ENCODE measurements around the gene TOM1.

DNA sequence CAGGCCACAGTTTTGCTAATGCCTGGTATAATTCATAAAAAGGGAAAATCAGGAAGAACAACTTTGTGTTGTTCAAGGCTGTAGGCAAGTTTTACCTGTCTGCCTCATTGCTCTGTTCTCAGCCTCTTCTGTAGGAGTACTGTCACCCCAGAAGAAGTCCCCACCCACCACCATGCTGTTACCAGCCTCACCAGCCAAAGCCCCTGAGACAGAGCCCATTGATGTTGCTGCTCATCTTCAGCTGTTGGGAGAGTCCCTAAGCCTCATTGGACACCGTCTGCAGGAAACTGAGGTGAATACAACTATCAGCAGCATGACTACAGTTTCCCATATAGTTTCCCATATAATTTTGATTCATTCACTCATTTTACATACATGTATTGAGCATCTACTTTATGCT is 11.6 kb upstream of the TOM1 start:
- TF ChIP-seq, protein P1, sequence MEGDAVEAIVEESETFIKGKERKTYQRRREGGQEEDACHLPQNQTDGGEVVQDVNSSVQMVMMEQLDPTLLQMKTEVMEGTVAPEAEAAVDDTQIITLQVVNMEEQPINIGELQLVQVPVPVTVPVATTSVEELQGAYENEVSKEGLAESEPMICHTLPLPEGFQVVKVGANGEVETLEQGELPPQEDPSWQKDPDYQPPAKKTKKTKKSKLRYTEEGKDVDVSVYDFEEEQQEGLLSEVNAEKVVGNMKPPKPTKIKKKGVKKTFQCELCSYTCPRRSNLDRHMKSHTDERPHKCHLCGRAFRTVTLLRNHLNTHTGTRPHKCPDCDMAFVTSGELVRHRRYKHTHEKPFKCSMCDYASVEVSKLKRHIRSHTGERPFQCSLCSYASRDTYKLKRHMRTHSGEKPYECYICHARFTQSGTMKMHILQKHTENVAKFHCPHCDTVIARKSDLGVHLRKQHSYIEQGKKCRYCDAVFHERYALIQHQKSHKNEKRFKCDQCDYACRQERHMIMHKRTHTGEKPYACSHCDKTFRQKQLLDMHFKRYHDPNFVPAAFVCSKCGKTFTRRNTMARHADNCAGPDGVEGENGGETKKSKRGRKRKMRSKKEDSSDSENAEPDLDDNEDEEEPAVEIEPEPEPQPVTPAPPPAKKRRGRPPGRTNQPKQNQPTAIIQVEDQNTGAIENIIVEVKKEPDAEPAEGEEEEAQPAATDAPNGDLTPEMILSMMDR (IDR thresholded peaks at IDR 0.05; ENCODE audit: low read depth, low read length, missing input control), result no peak
- TF ChIP-seq REST (IDR thresholded peaks at IDR 0.05) (no peak), SP1 (IDR thresholded peaks at IDR 0.05) (no peak), GABPA (IDR thresholded peaks at IDR 0.05 in 1 of 2, conservative IDR thresholded peaks at IDR 0.05 in 1 of 2) (no peak)
- TF ChIP-seq, protein P2, sequence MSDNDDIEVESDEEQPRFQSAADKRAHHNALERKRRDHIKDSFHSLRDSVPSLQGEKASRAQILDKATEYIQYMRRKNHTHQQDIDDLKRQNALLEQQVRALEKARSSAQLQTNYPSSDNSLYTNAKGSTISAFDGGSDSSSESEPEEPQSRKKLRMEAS (IDR thresholded peaks at IDR 0.05), result no peak

Measured in liver (tissue), 3 donors.